Lower lobe of right lung (tissue), 2 donors: ENCODE results near the gene WNT11. TPM values are rescaled to one million over a fixed set of nuclear protein-coding genes. Genes with fewer than 3 reads are reported as not detected.
A peak's percentile ranks its signal among the peaks of the same experiment; 100 is the strongest.

Source experiments
- ATAC-seq, 2 donors: fragments of 200-7000 bp; cut with Tn5 transposase; one replicate each; pipeline ENCODE4 v1.9.1; 2020 to 2022; ENCODE audit warnings: mild to moderate bottlenecking in 2 of 2, moderate library complexity in 2 of 2
- DNase-seq: peaks from one replicate; pipeline ENCODE4 v3.0.0-alpha.2; 2020
- H3K27ac ChIP-seq: fragments of 200-600 bp; one replicate; pipeline ENCODE4 v1.8.0; 2022
- H3K27me3 ChIP-seq: fragments of 200-600 bp; one replicate; pipeline ENCODE4 v1.8.0; 2022; ENCODE audit warnings: low read depth
- H3K36me3 ChIP-seq: fragments of 200-600 bp; one replicate; pipeline ENCODE4 v1.8.0; 2022; ENCODE audit warnings: mild to moderate bottlenecking
- H3K4me1 ChIP-seq: fragments of 200-600 bp; one replicate; pipeline ENCODE4 v1.8.0; 2022
- H3K4me3 ChIP-seq: fragments of 200-600 bp; one replicate; pipeline ENCODE4 v1.8.0; 2022; ENCODE audit warnings: mild to moderate bottlenecking
- H3K9me3 ChIP-seq: fragments of 200-600 bp; one replicate; pipeline ENCODE4 v1.8.0; 2022
- CTCF ChIP-seq: fragments of 200-600 bp; IDR thresholded peaks from one replicate; pipeline ENCODE4 v1.8.0; 2022; ENCODE audit warnings: antibody characterized with exemption, mild to moderate bottlenecking
- intact Hi-C: fragments of 100-400 bp; cut with DNase I; formaldehyde crosslinking; loops from one replicate; pipeline ENCODE4 v1.11.0; 2022
- total RNA-seq: library from RNA; stranded (reverse); fragmentation: NEBNext Ultra II Directional; extraction: Animal tissue kit (Norgen Biotek cat#: 25700); gene quantifications from one replicate; pipeline ENCODE4 v1.2.1, GENCODE V29; 2021
- donor health status: DM: no; HTN: yes; CAD: no; lungs with severe emphysema.

WNT11 gene
- total RNA-seq, 1 donor from 2014 or later = 9.2 TPM

- H3K4me1 ChIP-seq = no peaks in the 10 kb centered on the region
- no peak overlapping the region for H3K27ac ChIP-seq
- DNase-seq = no peak
- no peak for ATAC-seq
- peaks cover 39% of the 10 kb centered on the region for H3K36me3 ChIP-seq
- intact Hi-C loops = no loop called here
- H3K27me3 ChIP-seq = no peaks in the 10 kb centered on the region
- H3K9me3 ChIP-seq = no peaks in the 10 kb centered on the region
- TF ChIP-seq CTCF = no peak
- H3K4me3 ChIP-seq = no peak overlapping the region
Observed at GRCh38 chr11:76141901-76142588, 64.3 kb downstream of the WNT11 start.

GRCh38 chr11:76140912-76141574, 65.3 kb downstream of the WNT11 start:
- Histone ChIP-seq H3K36me3 (peaks cover 42% of the 10 kb centered on the region), H3K4me3 (no peak overlapping the region), H3K27ac (no peak overlapping the region), H3K27me3 (no peaks in the 10 kb centered on the region), H3K9me3 (no peaks in the 10 kb centered on the region), H3K4me1 (no peaks in the 10 kb centered on the region)
- intact Hi-C loops = no loop called here
- no peak for TF ChIP-seq CTCF
- peak in 1 of 2 donors; percentile 52 for ATAC-seq
- no peak for DNase-seq

- peak in 1 of 2 donors; percentile 53 for ATAC-seq
- Histone ChIP-seq H3K9me3 (no peaks in the 10 kb centered on the region), H3K27ac (no peak overlapping the region), H3K36me3 (peaks cover 42% of the 10 kb centered on the region), H3K4me1 (no peaks in the 10 kb centered on the region), H3K4me3 (no peak overlapping the region), H3K27me3 (no peaks in the 10 kb centered on the region)
- no peak for DNase-seq
- no peak for TF ChIP-seq CTCF
- intact Hi-C loops = no loop called here
Observed at GRCh38 chr11:76139314-76139713, 67.0 kb downstream of the WNT11 start.

Other genes with a start within 250 kb of the WNT11 start
- gene THAP12, start 174.6 kb upstream of the WNT11 start, total RNA-seq = 34.3 TPM
- 3.3 TPM for gene GVQW3, start 174.8 kb upstream of the WNT11 start, total RNA-seq
- 21.1 TPM for gene EMSY, start 238.5 kb upstream of the WNT11 start, total RNA-seq